HepG2 (cell line): ENCODE results near the gene PPIA. TPM values are rescaled to one million over a fixed set of nuclear protein-coding genes. Genes with fewer than 3 reads are reported as not detected.

ENCODE experiments used
- ATAC-seq: fragments of 200-7000 bp; cut with Tn5 transposase; 3 replicates; pipeline ENCODE4 v1.9.1; 2020; ENCODE audit warnings: mild to moderate bottlenecking, moderate library complexity
- BruUV-seq: library from RNA; stranded (reverse); fragments of 400-500 nt; replicated peaks from 2 replicates; lab custom pipeline; 2021; lab: Mats Ljungman, UMichigan
- CTCF ChIA-PET: fragments of 300-600 bp; formaldehyde crosslinking; extraction: SDS; loops from one replicate; lab custom pipeline; 2021; ENCODE audit warnings: low total read pairs, inconsistent platforms, low intra/inter-chr PET ratio; lab: Yijun Ruan, JAX
- POLR2A ChIA-PET: fragments of 350-600 bp; sonication (Branson Sonifier 250); formaldehyde crosslinking; loops from one replicate; lab custom pipeline; 2020; ENCODE audit warnings: antibody characterized with exemption, inconsistent platforms; lab: Yijun Ruan, JAX
- DNase-seq: peaks from one replicate; pipeline ENCODE4 v3.0.0-alpha.2; 2015; ENCODE audit warnings: low spot score
- FAIRE-seq: peaks from 3 replicates; lab custom pipeline; 2011; peaks lifted over from hg19 to GRCh38; lab: Jason Lieb, UNC
- H2AFZ ChIP-seq: one replicate; pipeline ENCODE4 v1.6.1; 2011; ENCODE audit warnings: low read length, inconsistent platforms
- H3K27ac ChIP-seq: fragments of 300-600 bp; 3 replicates; pipeline ENCODE4 v1.8.0; 2011; ENCODE audit warnings: mixed run types, mild to moderate bottlenecking, mixed read lengths, low read length, inconsistent platforms; ENCODE audit not compliant: insufficient read depth; ENCODE audit errors: extremely low read length
- H3K27me3 ChIP-seq, 2 experiments: fragments of 200-600 bp in 1 of 2; 2 replicates in 1 of 2; 3 replicates in 1 of 2; pipeline versions ENCODE4 v1.6.0 to v1.8.0; 2011; ENCODE audit warnings: low read length in 2 of 2, mild to moderate bottlenecking in 2 of 2, moderate library complexity in 2 of 2, inconsistent platforms in 1 of 2; ENCODE audit not compliant: insufficient read depth in 2 of 2, control insufficient read depth in 1 of 2
- H3K36me3 ChIP-seq, 2 experiments: fragments of 200-600 bp in 1 of 2; replicated peaks in 1 of 2; 2 replicates in 1 of 2; 3 replicates in 1 of 2; pipeline versions ENCODE4 v1.5.1 to v1.8.0; 2011; ENCODE audit warnings: low read length in 2 of 2, inconsistent platforms in 1 of 2; ENCODE audit not compliant: insufficient read depth in 2 of 2, control insufficient read depth in 1 of 2
- H3K4me1 ChIP-seq: 2 replicates; pipeline ENCODE4 v1.5.1; 2012; ENCODE audit warnings: low read length, inconsistent platforms; ENCODE audit not compliant: insufficient read depth
- H3K4me2 ChIP-seq: 2 replicates; pipeline ENCODE4 v1.6.0; 2011; ENCODE audit warnings: low read depth, low read length, inconsistent platforms
- H3K4me3 ChIP-seq, 3 experiments: fragments of 200-600 bp in 1 of 3; sonication (generic), shearing (Covaris generic) in 1 of 3; replicated peaks in 1 of 3; 2 replicates each; pipeline ENCODE4 v1.5.1; 2011 to 2016; ENCODE audit warnings: low read length in 3 of 3, inconsistent platforms in 2 of 3, low read depth in 2 of 3, mild to moderate bottlenecking in 2 of 3, control low read depth in 1 of 3, mixed read lengths in 1 of 3; ENCODE audit not compliant: insufficient read depth in 1 of 3
- H3K79me2 ChIP-seq: one replicate; pipeline ENCODE4 v1.6.1; 2011; ENCODE audit warnings: low read length, inconsistent platforms; ENCODE audit not compliant: insufficient read depth
- H3K9ac ChIP-seq: 2 replicates; pipeline ENCODE4 v1.6.0; 2011; ENCODE audit warnings: mild to moderate bottlenecking, low read depth, low read length, inconsistent platforms; ENCODE audit not compliant: insufficient read depth
- H3K9me3 ChIP-seq: 2 replicates; pipeline ENCODE4 v1.5.1; 2012; ENCODE audit warnings: mild to moderate bottlenecking, low read length
- H4K20me1 ChIP-seq: 2 replicates; pipeline ENCODE4 v1.6.0; 2011; ENCODE audit warnings: inconsistent platforms, mild to moderate bottlenecking, low read length, moderate library complexity; ENCODE audit not compliant: insufficient read depth
- AGO2 ChIP-seq: fragments of 200-400 bp; formaldehyde crosslinking; optimal IDR thresholded peaks from 2 replicates; pipeline ENCODE3; 2017; ENCODE audit warnings: mild to moderate bottlenecking, low read depth, low read length, moderate library complexity
- ARHGAP35 ChIP-seq: sonication (generic); formaldehyde crosslinking; IDR thresholded peaks from 2 replicates; pipeline ENCODE4 v1.9.0; 2022; ENCODE audit warnings: mild to moderate bottlenecking, inconsistent platforms, moderate library complexity, missing genetic modification reagents, borderline replicate concordance
- ATF7-NPFF ChIP-seq: sonication (generic); formaldehyde crosslinking; IDR thresholded peaks from 2 replicates; pipeline ENCODE4 v1.8.1; 2023; ENCODE audit warnings: mild to moderate bottlenecking, low read depth, missing genetic modification reagents, moderate library complexity
- HHEX ChIP-seq: IDR thresholded peaks from 2 replicates; pipeline ENCODE4 v1.6.1; 2016; ENCODE audit warnings: control low read depth
- ISL2 ChIP-seq: sonication (generic); formaldehyde crosslinking; IDR thresholded peaks from 2 replicates; pipeline ENCODE4 v1.5.0; 2020; ENCODE audit warnings: missing genetic modification reagents
- MED13 ChIP-seq: sonication (generic); formaldehyde crosslinking; IDR thresholded peaks from 2 replicates; pipeline ENCODE4 v1.5.0; 2020; ENCODE audit warnings: missing genetic modification reagents
- POLR2A ChIP-seq, 2 experiments: IDR thresholded peaks; 2 replicates each; pipeline ENCODE4 v1.6.1; 2011; ENCODE audit warnings: low read depth in 2 of 2, low read length in 2 of 2, mild to moderate bottlenecking in 1 of 2, moderate library complexity in 1 of 2; ENCODE audit not compliant: insufficient read depth in 1 of 2
- SAFB2 ChIP-seq: sonication (generic); formaldehyde crosslinking; IDR thresholded peaks from 2 replicates; pipeline ENCODE4 v1.5.1; 2020; ENCODE audit warnings: missing genetic modification reagents, low read depth, mild to moderate bottlenecking, borderline replicate concordance
- ZNF337 ChIP-seq: sonication (generic); formaldehyde crosslinking; IDR thresholded peaks from 2 replicates; pipeline ENCODE4 v1.5.1; 2020; ENCODE audit warnings: missing genetic modification reagents, low read depth, mild to moderate bottlenecking, borderline replicate concordance
- ZSCAN29 ChIP-seq: sonication (generic); formaldehyde crosslinking; conservative IDR thresholded peaks from 2 replicates; pipeline ENCODE4 v1.4.0; 2020; ENCODE audit warnings: mild to moderate bottlenecking, missing genetic modification reagents
- WGBS: methylation state at CpG from one replicate; pipeline ENCODE4 v1.1.6; 2017; ENCODE audit warnings: low lambda C conversion rate; 5-methylcytosine and 5-hydroxymethylcytosine counted together
- in situ Hi-C: cut with HindIII; loops from 2 replicates; pipeline ENCODE4 v1.10.0; 2017; ENCODE audit warnings: low pct_unique_long_range_greater_than_20kb; ENCODE audit not compliant: extremely low pct_ligation_motif_present
- intact Hi-C: fragments of 100-400 bp; cut with micrococcal nuclease; formaldehyde crosslinking; loops from one replicate; pipeline ENCODE4 v1.10.0; 2022; ENCODE audit not compliant: unreplicated experiment
- polyA plus RNA-seq, 8 experiments: library from polyadenylated mRNA; depleted of rRNA in 3 of 8; stranded (reverse) in 7 of 8; unstranded in 1 of 8; fragments of >200 nt; fragmentation: Illumina TruSeq in 4 of 8; extraction: Trizol in 4 of 8; gene quantifications; 2 replicates each; pipeline versions ENCODE4 v1.2.1 to v1.2.3, GENCODE V29; 2011 to 2016; ENCODE audit warnings: low read depth in 4 of 8, missing spikeins in 1 of 8, mixed read lengths in 1 of 8; ENCODE audit not compliant: insufficient read depth in 1 of 8
- total RNA-seq, 5 experiments: library from RNA; depleted of rRNA; stranded (reverse); fragments of >200 nt; fragmentation: Illumina TruSeq; extraction: Trizol; gene quantifications; 2 replicates each; pipeline ENCODE4 v1.2.3, GENCODE V29; 2016; ENCODE audit warnings: low read depth in 1 of 5
- TF ChIP-seq, protein P1 (sequence below): sonication (generic); formaldehyde crosslinking; IDR thresholded peaks from 2 replicates; pipeline ENCODE4 v1.5.0; 2020; ENCODE audit warnings: mild to moderate bottlenecking, low read depth, missing genetic modification reagents, borderline replicate concordance
- TF ChIP-seq, protein P2 (sequence below): sonication (generic); formaldehyde crosslinking; conservative IDR thresholded peaks from 2 replicates; pipeline ENCODE4 v1.8.0; 2022; ENCODE audit warnings: low read depth, missing genetic modification reagents

Gene PPIA
- total and polyA plus RNA-seq, 2 of the 13 experiments (the other 11 are each of a cell fraction or from before 2014, with no cell fraction given): 2,268 to 3,010 TPM

DNA sequence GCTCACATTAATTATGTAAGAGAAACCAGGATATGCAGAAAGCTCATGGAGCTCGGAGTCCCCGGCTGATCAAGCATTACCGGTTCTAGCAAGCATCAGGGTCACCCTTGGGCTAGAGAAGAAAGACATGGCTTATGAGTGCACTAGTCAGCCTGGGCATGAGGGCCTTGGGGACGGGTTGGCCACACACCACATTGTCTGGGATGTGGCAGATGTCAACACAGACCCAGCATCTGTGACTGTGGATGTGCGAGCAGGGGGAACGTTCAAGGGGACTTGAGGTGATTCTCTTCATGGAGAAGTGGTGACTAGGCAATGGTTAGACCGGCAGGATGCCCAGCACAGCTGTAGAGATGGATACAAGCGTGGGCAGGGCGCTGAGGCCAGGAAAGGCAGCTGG, 34.2 kb upstream of the PPIA start (continued):
- TF ChIP-seq ATF7-NPFF (CRISPR knock-in tag): no peak
- TF ChIP-seq ISL2 (CRISPR knock-in tag): no peak
- no peak for TF ChIP-seq ARHGAP35 (CRISPR knock-in tag)
- no peak for TF ChIP-seq POLR2A (IDR thresholded peaks at IDR 0.05; ENCODE audit: insufficient read depth in 1 of 2, low read depth in 2 of 2, low read length in 2 of 2)
- TF ChIP-seq SAFB2: no peak
- TF ChIP-seq MED13 (CRISPR knock-in tag): no peak
- TF ChIP-seq, protein P1, sequence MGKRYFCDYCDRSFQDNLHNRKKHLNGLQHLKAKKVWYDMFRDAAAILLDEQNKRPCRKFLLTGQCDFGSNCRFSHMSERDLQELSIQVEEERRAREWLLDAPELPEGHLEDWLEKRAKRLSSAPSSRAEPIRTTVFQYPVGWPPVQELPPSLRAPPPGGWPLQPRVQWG (CRISPR knock-in tag): no peak

DNA sequence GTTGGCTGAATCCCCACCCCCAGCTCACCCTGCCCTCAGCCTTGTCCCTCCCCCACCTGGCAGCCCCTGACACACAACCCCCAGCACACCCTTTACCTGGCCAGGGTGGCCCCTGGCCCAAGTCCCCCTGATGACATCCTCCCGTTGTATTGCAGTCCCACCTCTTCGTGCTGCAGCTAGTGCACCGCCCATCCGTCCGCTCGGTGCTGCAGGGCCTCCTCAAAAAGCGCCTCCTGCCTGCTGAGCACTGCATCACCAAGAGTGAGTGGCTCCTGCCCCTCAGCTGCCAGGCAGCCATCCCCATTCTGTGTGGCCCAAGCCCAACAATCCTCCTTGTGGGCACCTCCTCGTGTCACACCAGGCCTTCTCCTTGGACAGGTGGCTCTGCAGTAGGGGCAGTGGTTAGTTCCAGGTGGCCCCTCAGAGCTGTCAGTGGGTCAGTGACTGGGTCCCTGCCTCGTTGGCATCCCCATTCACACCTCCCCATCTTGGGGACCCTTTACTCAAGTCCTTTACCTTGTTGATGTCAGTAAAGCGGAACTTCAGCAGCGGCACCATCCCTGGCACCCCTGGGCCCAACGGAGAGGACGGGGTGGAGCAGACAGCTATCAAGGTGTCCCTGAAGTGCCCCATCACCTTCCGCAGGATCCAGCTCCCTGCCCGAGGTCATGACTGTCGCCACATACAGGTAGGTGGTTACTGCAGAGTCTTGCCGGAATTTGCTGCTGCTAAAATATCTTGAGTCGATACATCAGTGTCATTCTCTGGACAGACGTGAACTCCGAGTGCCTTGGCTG, 33.6 kb upstream of the PPIA start:
- H3K27me3 ChIP-seq: no peaks in the 10 kb centered on the region
- 97% methylated on average over 15 of the region's 20 CpGs for WGBS
- no peaks in the 10 kb centered on the region for H4K20me1 ChIP-seq
- FAIRE-seq: no peak
- H3K27ac ChIP-seq: no peak overlapping the region
- no peaks in the 10 kb centered on the region for H3K79me2 ChIP-seq
- CTCF ChIA-PET: no interaction called here
- H3K9ac ChIP-seq: no peak overlapping the region
- peaks cover 4% of the 10 kb centered on the region; the same call in 1 of the 2 replicates for H3K4me1 ChIP-seq
- no peak overlapping the region for H2AFZ ChIP-seq
- no peak for DNase-seq
- ATAC-seq: no peak
- no peak overlapping the region for H3K4me3 ChIP-seq
- POLR2A ChIA-PET: no interaction called here
- no peaks in the 10 kb centered on the region for H3K9me3 ChIP-seq
- intact Hi-C loops: no loop called here
- H3K36me3 ChIP-seq: peaks cover 39 to 48% of the 10 kb centered on the region in 2 experiments; a peak in 4 of 5 replicates
- in situ Hi-C loops: loop anchor here (25.0 kb wide), 1 partner anchor 176 kb away; the partner anchor contains the start of gene TMED4
- no peak overlapping the region for H3K4me2 ChIP-seq
- no TSS peak for BruUV-seq
- no peak for TF ChIP-seq ZNF337 (CRISPR knock-in tag)
- peak; percentile 33 for TF ChIP-seq AGO2
- TF ChIP-seq, protein P2, sequence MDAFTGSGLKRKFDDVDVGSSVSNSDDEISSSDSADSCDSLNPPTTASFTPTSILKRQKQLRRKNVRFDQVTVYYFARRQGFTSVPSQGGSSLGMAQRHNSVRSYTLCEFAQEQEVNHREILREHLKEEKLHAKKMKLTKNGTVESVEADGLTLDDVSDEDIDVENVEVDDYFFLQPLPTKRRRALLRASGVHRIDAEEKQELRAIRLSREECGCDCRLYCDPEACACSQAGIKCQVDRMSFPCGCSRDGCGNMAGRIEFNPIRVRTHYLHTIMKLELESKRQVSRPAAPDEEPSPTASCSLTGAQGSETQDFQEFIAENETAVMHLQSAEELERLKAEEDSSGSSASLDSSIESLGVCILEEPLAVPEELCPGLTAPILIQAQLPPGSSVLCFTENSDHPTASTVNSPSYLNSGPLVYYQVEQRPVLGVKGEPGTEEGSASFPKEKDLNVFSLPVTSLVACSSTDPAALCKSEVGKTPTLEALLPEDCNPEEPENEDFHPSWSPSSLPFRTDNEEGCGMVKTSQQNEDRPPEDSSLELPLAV: no peak
- no peak for TF ChIP-seq HHEX (CRISPR knock-in tag)
- TF ChIP-seq ZSCAN29: no peak
